ENCODE results near the gene NBEAL2. TPM values are rescaled to one million over a fixed set of nuclear protein-coding genes. Genes with fewer than 3 reads are reported as not detected.

The NBEAL2 gene
- total RNA-seq, 4 donors from 2014 or later: 4.1 to 8.7 (median 7.5) TPM

DNA sequence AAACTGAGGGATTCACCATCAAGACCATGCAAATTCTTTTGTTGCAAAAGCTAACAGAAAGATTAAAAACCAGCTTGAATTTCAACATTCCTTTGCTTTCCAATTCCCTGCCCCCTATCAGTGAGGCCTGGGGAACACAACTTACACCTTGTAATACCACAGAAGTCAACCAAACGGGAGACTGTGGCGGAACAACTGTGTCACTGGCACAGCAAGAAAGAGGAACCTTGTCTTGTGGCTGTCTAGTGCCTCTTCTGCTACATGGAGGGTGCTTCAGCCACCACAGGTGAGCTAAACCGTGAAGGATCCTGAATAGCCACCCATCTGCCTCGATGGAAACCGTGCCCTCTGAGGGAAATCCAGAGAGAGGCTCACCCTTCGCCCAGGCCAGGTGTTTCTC, 14.3 kb upstream of the NBEAL2 start:
- H3K4me1 ChIP-seq: peaks cover 73 to 79% of the 10 kb centered on the region in 2 donors
- intact Hi-C loops (cut with DNase I; ENCODE audit: low total_unique reads): no loop called here

GRCh38 chr3:46966811-46967210, 12.7 kb upstream of the NBEAL2 start:
- Histone ChIP-seq H3K4me3 (no peak overlapping the region), H3K27me3 (no peaks in the 10 kb centered on the region), H3K4me1 (peaks cover 73 to 79% of the 10 kb centered on the region in 2 donors), H3K27ac (peak overlapping the region; percentile 18 to 56 (median 37)), H3K9me3 (no peaks in the 10 kb centered on the region), H3K36me3 (no peaks in the 10 kb centered on the region)
- intact Hi-C loops (cut with DNase I; ENCODE audit: low total_unique reads) (no loop called here), in situ Hi-C loops (cut with MboI; ENCODE audit: low sequenced_read_pairs in 4 of 4) (no loop called here)
- TF ChIP-seq, protein P1, sequence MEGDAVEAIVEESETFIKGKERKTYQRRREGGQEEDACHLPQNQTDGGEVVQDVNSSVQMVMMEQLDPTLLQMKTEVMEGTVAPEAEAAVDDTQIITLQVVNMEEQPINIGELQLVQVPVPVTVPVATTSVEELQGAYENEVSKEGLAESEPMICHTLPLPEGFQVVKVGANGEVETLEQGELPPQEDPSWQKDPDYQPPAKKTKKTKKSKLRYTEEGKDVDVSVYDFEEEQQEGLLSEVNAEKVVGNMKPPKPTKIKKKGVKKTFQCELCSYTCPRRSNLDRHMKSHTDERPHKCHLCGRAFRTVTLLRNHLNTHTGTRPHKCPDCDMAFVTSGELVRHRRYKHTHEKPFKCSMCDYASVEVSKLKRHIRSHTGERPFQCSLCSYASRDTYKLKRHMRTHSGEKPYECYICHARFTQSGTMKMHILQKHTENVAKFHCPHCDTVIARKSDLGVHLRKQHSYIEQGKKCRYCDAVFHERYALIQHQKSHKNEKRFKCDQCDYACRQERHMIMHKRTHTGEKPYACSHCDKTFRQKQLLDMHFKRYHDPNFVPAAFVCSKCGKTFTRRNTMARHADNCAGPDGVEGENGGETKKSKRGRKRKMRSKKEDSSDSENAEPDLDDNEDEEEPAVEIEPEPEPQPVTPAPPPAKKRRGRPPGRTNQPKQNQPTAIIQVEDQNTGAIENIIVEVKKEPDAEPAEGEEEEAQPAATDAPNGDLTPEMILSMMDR (IDR thresholded peaks at IDR 0.05 in 4 of 5, conservative IDR thresholded peaks at IDR 0.05 in 1 of 5): no peak
- TF ChIP-seq POLR2A (IDR thresholded peaks at IDR 0.05): no peak
- ATAC-seq (no peak), DNase-seq (no peak)

More for the DNA sequence above, 14.3 kb upstream of the NBEAL2 start:
- H3K27ac ChIP-seq: no peak overlapping the region
- no peak for DNase-seq
- H3K27me3 ChIP-seq: no peaks in the 10 kb centered on the region
- H3K9me3 ChIP-seq: no peaks in the 10 kb centered on the region
- H3K36me3 ChIP-seq: no peaks in the 10 kb centered on the region
- TF ChIP-seq, protein P1 (IDR thresholded peaks at IDR 0.05 in 4 of 5, conservative IDR thresholded peaks at IDR 0.05 in 1 of 5): no peak
- no peak for TF ChIP-seq POLR2A (IDR thresholded peaks at IDR 0.05)
- in situ Hi-C loops (cut with MboI; ENCODE audit: low sequenced_read_pairs in 4 of 4): no loop called here
- no peak overlapping the region for H3K4me3 ChIP-seq
- ATAC-seq: no peak

DNA sequence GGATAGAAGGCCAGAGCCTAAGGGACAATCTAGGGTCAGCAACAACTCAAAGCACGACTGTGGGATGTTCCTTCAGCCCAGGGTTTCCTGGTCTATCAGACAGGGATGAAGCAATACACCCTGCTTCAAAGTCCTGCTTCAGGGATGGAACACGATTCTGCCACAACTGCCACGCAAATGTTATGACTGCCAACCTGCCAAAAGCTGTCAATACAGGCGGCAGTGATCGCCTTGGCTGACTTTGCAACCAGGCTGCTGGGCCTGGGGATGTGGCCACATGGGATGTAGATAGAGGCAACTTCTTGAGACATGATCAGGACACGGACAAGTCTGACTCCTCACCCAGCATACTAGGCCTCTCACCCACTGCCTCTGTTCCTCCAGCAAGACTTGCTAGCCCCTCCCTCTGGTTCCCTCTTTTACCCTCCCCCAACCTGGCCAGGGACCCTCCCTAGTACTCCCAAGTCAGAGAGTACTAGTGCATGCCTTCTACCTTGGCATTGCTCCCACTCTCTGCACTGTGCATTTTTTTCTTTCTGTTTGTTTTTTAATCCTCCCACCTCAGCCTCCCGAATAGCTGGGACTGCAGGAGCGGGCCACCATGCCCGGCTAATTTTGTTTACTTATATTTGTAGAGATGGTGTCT, 10.6 kb upstream of the NBEAL2 start:
- H3K27me3 ChIP-seq: no peaks in the 10 kb centered on the region
- H3K4me3 ChIP-seq: no peak overlapping the region
- no peaks in the 10 kb centered on the region for H3K9me3 ChIP-seq
- peak overlapping the region; percentile 61 to 80 (median 72) for H3K27ac ChIP-seq
- no peak for TF ChIP-seq POLR2A (IDR thresholded peaks at IDR 0.05)
- TF ChIP-seq, protein P1 (IDR thresholded peaks at IDR 0.05 in 4 of 5, conservative IDR thresholded peaks at IDR 0.05 in 1 of 5): no peak
- no peaks in the 10 kb centered on the region for H3K36me3 ChIP-seq
- DNase-seq (no peak), ATAC-seq (no peak)
- peaks cover 67 to 76% of the 10 kb centered on the region in 2 donors for H3K4me1 ChIP-seq
- intact Hi-C loops (cut with DNase I; ENCODE audit: low total_unique reads): no loop called here
- in situ Hi-C loops (cut with MboI; ENCODE audit: low sequenced_read_pairs in 4 of 4): no loop called here

DNA sequence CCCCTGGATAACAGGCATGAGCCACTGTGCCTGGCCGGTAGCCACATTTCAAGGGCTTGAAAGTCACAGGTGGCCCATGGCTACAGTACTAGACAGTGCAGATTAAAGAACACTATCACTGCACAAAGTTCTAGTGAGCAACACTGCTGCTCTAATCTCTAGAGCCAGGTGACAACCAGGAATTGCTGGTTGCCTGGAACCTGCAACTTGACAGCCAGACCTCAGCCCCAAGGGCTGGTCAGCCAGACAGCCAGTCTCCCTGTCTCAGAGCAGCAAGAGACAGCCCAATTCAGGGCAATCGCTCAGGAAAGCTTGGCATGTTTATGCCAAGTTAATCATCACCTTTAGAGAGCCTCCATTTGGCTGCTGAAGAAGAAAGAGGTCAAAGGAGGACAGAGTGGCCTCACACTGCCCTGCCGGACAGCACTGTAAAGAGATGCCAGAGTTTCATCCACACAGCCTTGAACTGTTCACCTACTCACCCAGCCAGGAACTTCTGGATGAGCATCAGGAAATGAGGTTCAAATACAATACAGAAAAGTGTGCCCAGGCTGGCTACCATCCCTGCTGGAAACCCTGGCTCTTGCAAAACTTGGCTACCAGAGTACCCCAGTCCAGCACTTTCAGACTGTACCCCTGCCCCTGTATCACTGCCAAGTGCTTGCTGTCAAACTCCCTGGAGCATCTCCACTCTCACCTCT, 8.9 kb upstream of the NBEAL2 start:
- H3K4me1 ChIP-seq: peaks cover 77 to 85% of the 10 kb centered on the region in 2 donors
- in situ Hi-C loops (cut with MboI; ENCODE audit: low sequenced_read_pairs in 4 of 4): no loop called here

More for the DNA sequence above, 8.9 kb upstream of the NBEAL2 start:
- no peaks in the 10 kb centered on the region for H3K36me3 ChIP-seq
- H3K27ac ChIP-seq: peak overlapping the region; percentile 61 to 80 (median 72)
- no peak for TF ChIP-seq POLR2A (IDR thresholded peaks at IDR 0.05)
- TF ChIP-seq, protein P1 (IDR thresholded peaks at IDR 0.05 in 4 of 5, conservative IDR thresholded peaks at IDR 0.05 in 1 of 5): no peak
- no peak overlapping the region for H3K4me3 ChIP-seq
- peak; percentile 40 to 68 for DNase-seq
- peak; percentile 85 to 86 for ATAC-seq
- intact Hi-C loops (cut with DNase I; ENCODE audit: low total_unique reads): no loop called here
- H3K27me3 ChIP-seq: no peaks in the 10 kb centered on the region
- no peaks in the 10 kb centered on the region for H3K9me3 ChIP-seq

All from gastrocnemius medialis (tissue), 4 donors.